Stimulated activated CD8-positive, alpha-beta memory T cell treated with anti-CD3 and anti-CD28 coated beads, Interleukin-7, amount 100 ng/mL, for 48 hours (primary cell): ENCODE data around the gene AFDN.
"Not testable (repeated sequence)": the region's sequence is repeated elsewhere in the genome, so short reads cannot be mapped to it uniquely, and the experiment has no call there.

ENCODE experiments used
- DNase-seq, 2 donors: peaks; one replicate each; pipeline ENCODE4 v3.0.0-alpha.2; 2020; ENCODE audit warnings: low read depth in 1 of 2; ENCODE audit errors: extremely low read depth in 1 of 2

Gene AFDN

GRCh38 chr6:167973148-167973885, 146.6 kb downstream of the AFDN start:
- no peak for DNase-seq

DNA sequence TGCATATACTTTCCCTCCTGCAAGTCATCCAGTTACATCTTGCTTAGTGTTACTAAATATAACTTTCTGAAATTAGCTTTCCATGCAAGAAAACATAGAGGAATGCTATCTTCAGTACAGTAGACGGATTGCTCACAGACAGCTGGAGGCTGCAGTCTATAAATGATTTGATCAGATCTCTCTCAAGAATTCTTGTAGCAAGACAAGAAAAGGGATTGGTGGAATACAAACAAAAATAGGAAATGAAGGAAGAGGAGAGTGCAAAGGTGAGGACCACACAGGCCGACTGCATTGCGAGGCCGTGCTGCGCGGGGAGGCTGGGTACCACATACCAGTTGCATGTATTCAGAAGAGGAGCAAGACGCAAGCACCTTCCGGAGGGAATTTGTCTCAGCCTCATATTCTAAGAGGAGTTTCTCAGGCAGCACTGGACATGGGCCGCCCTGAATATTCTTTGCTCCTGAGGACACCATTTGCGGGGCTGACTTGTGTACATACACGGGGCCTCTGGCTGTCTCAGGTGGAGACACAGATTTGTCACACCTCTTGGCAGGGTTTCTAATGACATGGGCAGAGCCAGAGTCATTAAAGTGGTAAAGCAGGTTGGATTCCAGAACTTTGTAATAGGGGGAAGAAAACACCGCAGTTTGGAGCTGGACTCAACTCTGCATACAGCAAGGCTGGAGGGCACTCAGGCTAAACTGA, 148.1 kb downstream of the AFDN start:
- no peak for DNase-seq

DNA sequence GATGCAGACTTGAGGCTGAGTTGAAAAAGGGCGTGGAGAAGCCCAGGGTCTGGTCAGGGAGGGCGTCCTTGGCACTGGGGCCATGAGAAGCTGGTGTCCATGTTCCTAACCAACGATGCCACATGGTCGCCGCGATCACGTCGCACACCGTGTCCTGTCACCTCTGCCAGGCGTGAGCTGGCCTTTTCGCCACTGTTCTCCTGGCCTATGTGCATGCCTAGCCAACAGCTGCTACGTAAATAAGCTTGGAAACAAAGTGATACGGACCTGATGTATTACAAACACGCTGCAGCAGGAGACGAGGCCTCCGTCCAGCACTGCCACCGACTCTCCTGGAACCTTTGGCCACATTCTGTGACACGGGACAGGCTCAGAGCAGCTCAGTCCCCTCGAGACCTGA, 148.7 kb downstream of the AFDN start:
- DNase-seq: no peak

DNA sequence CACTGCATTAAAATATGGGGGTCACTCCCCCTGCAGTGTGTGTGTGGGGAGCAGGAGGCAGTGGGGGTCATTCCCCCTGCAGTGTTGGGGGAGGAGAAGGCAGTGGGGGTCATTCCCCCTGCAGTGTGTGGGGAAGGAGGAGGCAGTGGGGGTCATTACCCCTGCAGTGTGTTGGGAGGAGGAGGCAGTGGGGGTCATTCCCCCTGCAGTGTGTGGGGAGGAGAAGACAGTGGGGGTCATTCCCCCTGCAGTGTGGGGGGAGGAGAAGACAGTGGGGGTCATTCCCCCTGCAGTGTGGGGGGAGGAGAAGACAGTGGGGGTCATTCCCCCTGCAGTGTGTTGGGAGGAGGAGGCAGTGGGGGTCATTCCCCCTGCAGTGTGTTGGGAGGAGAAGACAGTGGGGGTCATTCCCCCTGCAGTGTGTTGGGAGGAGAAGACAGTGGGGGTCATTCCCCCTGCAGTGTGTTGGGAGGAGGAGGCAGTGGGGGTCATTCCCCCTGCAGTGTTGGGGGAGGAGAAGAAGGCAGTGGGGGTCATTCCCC, 149.5 kb downstream of the AFDN start:
- DNase-seq: not testable (repeated sequence)

GRCh38 chr6:167976708-167977107, 150.0 kb downstream of the AFDN start:
- no peak for DNase-seq

- no peak for DNase-seq
These were observed 151.2 kb downstream of the AFDN start for GRCh38 chr6:167977717-167978467.

DNA sequence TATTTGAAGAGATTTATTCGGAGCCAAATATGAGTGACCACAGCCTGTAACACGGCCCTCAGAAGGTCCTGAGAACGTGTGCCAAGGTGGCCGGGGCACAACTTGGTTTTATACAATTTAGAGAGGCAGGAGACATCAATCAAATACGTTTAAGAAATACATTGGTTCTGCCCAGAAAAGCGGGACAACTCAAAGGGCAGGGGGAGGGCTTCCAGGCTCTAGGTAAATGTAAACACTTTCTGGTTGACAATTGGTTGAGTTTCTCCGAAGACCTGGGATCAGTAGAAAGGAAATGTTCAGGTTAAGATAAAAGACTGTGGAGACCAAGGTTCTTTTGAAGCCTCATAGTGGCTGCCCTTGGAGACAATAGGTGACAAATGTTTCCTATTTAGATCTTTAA, 151.9 kb downstream of the AFDN start:
- DNase-seq: no peak

DNA sequence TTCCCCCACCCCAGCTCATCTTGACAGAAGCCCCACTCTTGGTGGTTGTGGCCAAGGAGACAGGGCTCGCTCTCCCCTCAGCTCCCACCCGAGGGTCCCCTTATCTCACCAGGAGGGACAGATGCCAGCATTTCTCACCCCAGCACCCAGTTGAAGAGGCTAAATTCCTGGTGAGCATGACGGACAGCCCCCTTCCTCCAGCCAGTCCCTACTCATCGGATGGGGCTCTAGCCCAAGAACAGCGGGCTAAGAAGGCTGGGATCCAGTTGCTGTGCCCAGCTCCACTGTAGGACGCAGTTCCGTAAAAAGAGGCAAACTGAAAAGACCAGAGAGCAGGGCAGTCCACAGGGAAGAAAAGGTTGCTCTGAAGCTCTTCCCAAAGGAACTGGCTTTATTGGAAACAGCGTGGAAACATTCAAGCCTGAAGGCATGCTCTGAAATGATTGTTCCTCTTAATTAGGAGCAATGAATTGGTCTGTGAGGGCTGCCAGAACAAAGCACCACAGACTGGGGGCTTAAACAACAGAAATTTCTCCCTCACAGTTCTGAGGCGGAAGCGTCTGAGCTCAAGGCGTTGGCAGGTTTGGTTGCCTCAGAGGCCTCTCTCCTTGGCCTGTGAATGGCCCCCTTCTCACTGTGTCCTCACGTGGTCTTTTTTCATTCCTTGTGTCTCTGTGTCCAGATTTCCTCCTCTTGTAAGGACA, 152.9 kb downstream of the AFDN start:
- DNase-seq: no peak

GRCh38 chr6:167980911-167981580, 154.3 kb downstream of the AFDN start:
- DNase-seq: no peak

DNA sequence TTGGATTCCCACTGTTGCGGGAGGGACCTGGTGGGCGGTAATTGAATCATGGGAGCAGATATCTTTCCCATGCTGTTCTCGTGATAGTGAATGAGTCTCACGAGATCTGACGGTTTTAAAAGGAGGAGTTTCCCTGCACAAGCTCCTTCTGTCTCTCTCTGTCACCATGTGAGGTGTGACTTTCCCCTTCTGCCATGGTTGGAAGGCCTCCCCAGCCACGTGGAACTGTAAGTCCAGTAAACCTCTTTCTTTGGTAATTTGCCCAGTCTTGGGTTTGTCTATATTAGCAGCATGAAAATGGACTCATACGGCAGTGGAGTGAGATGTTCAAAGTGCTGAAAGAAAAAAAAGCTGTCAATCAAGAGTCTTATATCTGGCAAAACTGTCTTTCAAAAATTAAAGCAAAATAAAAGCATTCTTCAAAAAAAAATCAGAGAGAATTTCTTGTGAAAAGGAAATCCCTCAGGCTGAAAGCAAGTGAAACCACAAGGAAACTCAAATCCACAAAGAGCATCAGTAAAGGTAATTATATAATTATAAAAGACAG, 155.3 kb downstream of the AFDN start:
- no peak for DNase-seq

DNA sequence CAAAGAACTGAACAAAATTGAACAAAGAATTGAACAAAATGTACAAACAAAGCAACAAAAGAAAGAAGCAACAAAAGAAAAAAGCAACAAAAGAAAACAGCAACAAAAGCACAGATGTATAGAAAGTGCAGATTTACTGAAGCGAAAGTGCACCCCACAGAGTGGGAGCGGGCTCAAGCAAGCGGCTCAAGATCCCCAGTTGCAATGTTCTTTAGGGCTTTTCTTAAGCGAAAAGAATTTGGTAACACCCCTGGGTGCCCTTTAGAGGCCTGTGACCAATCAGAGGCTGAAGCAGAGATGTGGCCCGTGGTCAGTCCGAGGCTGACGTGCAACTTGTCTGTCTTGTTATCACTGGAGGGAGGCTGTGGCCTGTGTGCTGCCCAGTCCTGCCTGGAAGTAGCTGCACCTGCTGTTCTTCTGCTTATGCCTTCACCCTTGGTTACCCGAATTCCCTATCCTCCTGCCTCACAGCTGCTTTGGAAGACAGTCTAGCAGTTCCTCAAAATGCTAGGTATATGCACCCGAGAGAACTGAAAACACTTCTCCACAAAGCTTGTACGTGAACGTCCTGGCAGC, 157.5 kb downstream of the AFDN start:
- no peak for DNase-seq

- no peak for DNase-seq
These were observed 158.3 kb downstream of the AFDN start for GRCh38 chr6:167984876-167985604.

- DNase-seq: no peak
These were observed 159.3 kb downstream of the AFDN start for GRCh38 chr6:167985911-167986595.

DNA sequence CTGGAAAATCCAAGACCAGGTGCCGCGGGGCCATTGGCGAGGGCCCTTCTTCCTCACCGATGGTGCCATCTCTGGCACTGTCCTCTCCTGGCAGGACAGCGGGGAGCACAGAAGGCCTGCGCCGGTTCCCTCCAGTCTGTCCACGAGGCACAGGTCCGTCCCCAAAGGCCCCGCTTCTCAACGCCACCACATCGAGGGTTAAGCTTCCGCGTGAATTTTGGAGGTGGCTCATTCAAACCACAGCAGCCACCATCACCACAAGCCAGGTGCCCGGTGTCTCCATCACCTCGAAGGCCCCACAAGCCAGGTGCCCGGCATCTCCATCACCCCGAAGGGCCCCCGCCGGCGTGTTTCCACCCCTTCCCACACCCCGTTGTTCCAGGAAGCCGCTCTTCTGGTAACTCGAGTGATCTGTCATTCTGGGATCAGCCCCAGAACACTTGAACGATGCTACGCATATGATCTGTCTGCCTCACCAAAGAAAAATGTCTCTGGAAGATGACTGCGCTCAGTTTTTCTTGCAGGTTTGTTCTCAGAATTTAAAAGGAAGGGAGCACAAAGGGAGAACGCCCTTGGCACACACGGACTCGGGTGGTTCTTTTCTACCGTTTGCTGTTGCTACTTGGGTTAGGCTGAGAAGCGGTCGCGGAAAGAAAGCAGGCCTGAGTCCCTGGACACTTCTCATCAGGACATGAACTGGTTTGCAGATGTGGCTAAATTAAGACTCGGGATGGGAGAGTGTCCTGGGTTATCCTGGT, 160.9 kb downstream of the AFDN start:
- DNase-seq: no peak

GRCh38 chr6:167988154-167988495, 161.4 kb downstream of the AFDN start:
- DNase-seq: no peak

- DNase-seq: no peak
These were observed 162.5 kb downstream of the AFDN start for GRCh38 chr6:167988945-167989841.
